ENCODE results near the gene LITAF. TPM values are rescaled to one million over a fixed set of nuclear protein-coding genes. Genes with fewer than 3 reads are reported as not detected.

LITAF gene
- total RNA-seq, 5 donors from 2014 or later (not counting 1 experiment from before 2014, with no cell fraction given), result 150 to 256 (median 161) TPM

DNA sequence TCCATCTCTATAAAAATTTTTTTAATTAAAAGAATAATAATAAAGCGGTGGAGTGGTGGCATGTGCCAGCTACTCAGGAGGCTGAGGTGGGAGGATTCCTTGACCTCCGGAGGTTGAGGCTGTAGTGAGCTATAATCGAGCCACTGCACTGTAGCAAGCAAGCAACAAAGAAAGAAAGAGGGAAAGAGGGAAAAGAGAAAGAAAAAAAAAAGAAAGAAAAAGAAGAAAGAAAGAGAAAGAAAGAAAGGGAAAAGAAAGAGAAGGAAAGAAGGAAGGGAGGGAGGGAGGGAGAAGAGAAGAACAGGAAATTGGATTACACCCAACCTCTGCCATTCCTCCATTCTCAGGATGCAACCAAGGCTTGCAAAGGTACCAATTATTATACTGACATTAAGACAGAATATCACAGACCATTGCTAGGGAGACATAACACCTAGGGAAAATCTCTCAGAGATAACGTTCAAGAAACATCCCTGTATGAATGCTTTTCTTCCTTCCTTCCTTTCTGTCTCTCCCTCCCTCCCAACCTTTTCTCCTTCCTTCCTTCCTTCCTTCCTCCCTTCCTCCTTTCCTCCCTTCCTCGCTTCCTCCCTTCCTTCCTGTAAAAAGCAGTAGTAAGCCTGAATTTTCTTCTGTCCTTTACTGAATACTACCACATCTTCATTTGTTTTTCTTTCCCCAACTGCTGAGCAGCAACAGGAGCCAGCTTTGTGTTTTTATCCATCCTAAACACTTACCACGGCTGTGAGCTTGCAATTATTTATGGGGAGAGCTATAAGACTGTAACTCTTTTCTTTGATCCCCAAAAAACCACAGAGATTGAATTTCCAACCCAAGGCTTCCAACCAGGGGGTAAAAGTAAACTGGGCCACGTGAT, 1.8 kb upstream of the LITAF start:
- H3K27me3 Mint-ChIP-seq, result no peaks in the 10 kb centered on the region
- no peaks in the 10 kb centered on the region for H3K36me3 Mint-ChIP-seq
- H3K27me3 ChIP-seq (replicated peaks in 1 of 2; ENCODE audit: control insufficient read depth in 2 of 2, extremely low read depth in 1 of 2, insufficient read depth in 2 of 2, low read length in 1 of 2), result no peaks in the 10 kb centered on the region
- H3K9me3 ChIP-seq, result no peaks in the 10 kb centered on the region
- ChIA-PET CTCF (interaction anchor here (0.6 to 1.2 kb wide), 6 partner anchors 14 to 494 kb away, joined by 3 to 6 read pairs (median 4); no protein-coding TSS in a partner anchor), POLR2A (interaction anchor here (0.6 to 0.8 kb wide), 4 partner anchors 16 to 52 kb away, joined by 3 to 8 read pairs (median 4); no protein-coding TSS in a partner anchor)
- H3K4me3 Mint-ChIP-seq, result peak overlapping the region in 2 of 3 donors; percentile 41 to 91
- H3K4me3 ChIP-seq (ENCODE audit: control insufficient read depth in 1 of 2, extremely low read depth in 1 of 2, low read length in 1 of 2), result no peak overlapping the region
- H3K27ac Mint-ChIP-seq, result peak overlapping the region; percentile 82 to 94
- ATAC-seq (replicated peaks in 1 of 4) (no peak), DNase-seq (no peak)
- peak overlapping the region; percentile 17 for H3K27ac ChIP-seq (ENCODE audit: low read length)
- peaks cover 23 to 32% (median 32%) of the 10 kb centered on the region in 3 donors for H3K4me1 Mint-ChIP-seq
- peaks cover 14 to 26% of the 10 kb centered on the region in 2 experiments for H3K4me1 ChIP-seq (ENCODE audit: control insufficient read depth in 1 of 2, extremely low read depth in 1 of 2, insufficient read depth in 2 of 2, low read length in 2 of 2)
- 79% methylated on average over 4 of the region's 7 CpGs for WGBS (ENCODE audit: insufficient coverage)
- H3K9me3 Mint-ChIP-seq, result no peaks in the 10 kb centered on the region
- no peaks in the 10 kb centered on the region for H3K36me3 ChIP-seq (ENCODE audit: control insufficient read depth in 2 of 2, extremely low read depth in 1 of 2, insufficient read depth in 1 of 2, low read length in 1 of 2)

DNA sequence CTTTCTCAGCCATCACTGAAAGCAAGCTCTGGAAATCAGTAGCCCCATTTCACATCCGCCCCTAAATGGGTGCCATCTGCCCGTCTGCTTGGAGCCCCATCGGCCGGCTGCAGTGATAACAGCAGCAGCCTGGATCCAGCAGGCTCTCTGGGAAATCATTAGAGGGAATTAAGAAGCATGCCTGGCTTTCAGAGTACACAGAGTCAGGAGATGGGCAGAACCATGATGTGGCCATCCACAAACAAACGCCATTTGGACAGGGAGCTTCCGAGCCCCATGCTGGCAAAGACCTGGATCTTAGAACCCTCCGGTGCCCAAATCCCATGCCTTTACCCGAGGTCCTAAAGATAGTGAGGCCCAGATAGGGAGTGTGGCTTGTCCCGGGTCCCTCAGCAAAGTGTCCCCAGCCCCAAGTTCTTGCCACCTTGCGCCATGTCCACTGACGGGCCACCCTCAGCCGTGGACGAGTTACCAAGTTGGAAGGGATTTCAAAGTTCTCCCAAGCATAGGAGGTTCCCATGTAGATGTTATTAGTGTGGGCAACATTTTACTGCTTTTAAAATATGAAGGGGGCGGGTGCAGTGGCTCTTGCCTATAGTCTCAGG, 1.0 kb upstream of the LITAF start:
- H3K27ac ChIP-seq (ENCODE audit: low read length), result peak overlapping the region; percentile 69
- POLR2A ChIA-PET, result interaction anchor here (0.6 to 0.8 kb wide), 3 partner anchors 24 to 51 kb away, joined by 3 to 4 read pairs (median 4); no protein-coding TSS in a partner anchor
- peaks cover 0 to 4% of the 10 kb centered on the region in 2 donors for H3K36me3 ChIP-seq (ENCODE audit: control insufficient read depth in 2 of 2, extremely low read depth in 1 of 2, insufficient read depth in 1 of 2, low read length in 1 of 2)
- Mint-ChIP-seq H3K27me3 (no peaks in the 10 kb centered on the region), H3K4me1 (peaks cover 30 to 39% (median 38%) of the 10 kb centered on the region in 3 donors), H3K27ac (peak overlapping the region; percentile 91 to 94), H3K4me3 (peak overlapping the region; percentile 85 to 91 (median 90)), H3K36me3 (peaks cover 3% of the 10 kb centered on the region), H3K9me3 (no peaks in the 10 kb centered on the region)
- DNase-seq, result no peak
- peak overlapping the region; percentile 57 to 63 for H3K4me3 ChIP-seq (ENCODE audit: control insufficient read depth in 1 of 2, extremely low read depth in 1 of 2, low read length in 1 of 2)
- H3K9me3 ChIP-seq, result no peaks in the 10 kb centered on the region
- H3K4me1 ChIP-seq (ENCODE audit: control insufficient read depth in 1 of 2, extremely low read depth in 1 of 2, insufficient read depth in 2 of 2, low read length in 2 of 2), result peaks cover 22 to 33% of the 10 kb centered on the region in 2 experiments
- CTCF ChIA-PET, result interaction anchor here (0.6 to 1.5 kb wide), 6 partner anchors 15 to 493 kb away, joined by 3 to 8 read pairs (median 4); no protein-coding TSS in a partner anchor
- no peak for ATAC-seq (replicated peaks in 1 of 4)
- H3K27me3 ChIP-seq (replicated peaks in 1 of 2; ENCODE audit: control insufficient read depth in 2 of 2, extremely low read depth in 1 of 2, insufficient read depth in 2 of 2, low read length in 1 of 2), result no peaks in the 10 kb centered on the region
- 91% methylated on average over 9 of the region's 14 CpGs for WGBS (ENCODE audit: insufficient coverage)

DNA sequence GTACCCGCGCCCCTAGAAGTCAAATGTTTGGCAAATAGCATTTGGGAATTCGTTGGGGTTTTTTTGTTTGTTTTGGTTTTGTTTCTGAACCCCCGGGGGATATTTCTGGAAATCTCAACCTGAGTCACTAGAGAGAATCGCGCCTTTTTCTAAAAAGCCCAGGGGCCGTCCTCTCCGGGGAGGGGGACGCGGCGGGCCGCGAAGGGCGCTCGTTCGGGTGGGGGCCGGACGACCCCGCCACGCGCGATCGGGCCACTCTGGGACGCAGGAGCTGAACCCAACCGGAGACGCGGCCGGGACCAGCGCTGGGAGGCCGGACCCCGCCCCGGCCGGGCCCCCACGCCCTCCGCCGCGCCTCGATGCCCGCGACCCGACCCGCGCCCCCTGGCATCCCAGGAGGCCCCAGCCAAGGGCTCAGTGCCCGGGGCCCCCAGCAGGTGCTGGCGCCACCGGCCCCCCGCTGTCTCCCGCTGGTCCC, 302 bp downstream of the LITAF start:
- H3K4me3 ChIP-seq (ENCODE audit: control insufficient read depth in 1 of 2, extremely low read depth in 1 of 2, low read length in 1 of 2), result peak overlapping the region; percentile 84 to 89
- DNase-seq, result peak in 1 of 35 experiments; percentile 40
- H3K36me3 ChIP-seq (ENCODE audit: control insufficient read depth in 2 of 2, extremely low read depth in 1 of 2, insufficient read depth in 1 of 2, low read length in 1 of 2), result peaks cover 0 to 4% of the 10 kb centered on the region in 2 donors
- peak overlapping the region; percentile 86 for H3K27ac ChIP-seq (ENCODE audit: low read length)
- no peaks in the 10 kb centered on the region for H3K27me3 ChIP-seq (replicated peaks in 1 of 2; ENCODE audit: control insufficient read depth in 2 of 2, extremely low read depth in 1 of 2, insufficient read depth in 2 of 2, low read length in 1 of 2)
- H3K9me3 Mint-ChIP-seq, result no peaks in the 10 kb centered on the region
- peaks cover 3% of the 10 kb centered on the region for H3K36me3 Mint-ChIP-seq
- peaks cover 35 to 41% of the 10 kb centered on the region in 2 experiments for H3K4me1 ChIP-seq (ENCODE audit: control insufficient read depth in 1 of 2, extremely low read depth in 1 of 2, insufficient read depth in 2 of 2, low read length in 2 of 2)
- CTCF ChIA-PET, result interaction anchor here (0.5 to 1.5 kb wide), 5 partner anchors 22 to 494 kb away, joined by 3 to 8 read pairs (median 4); no protein-coding TSS in a partner anchor
- H3K27ac Mint-ChIP-seq, result peak overlapping the region; percentile 95 to 97
- H3K9me3 ChIP-seq, result no peaks in the 10 kb centered on the region
- under 1% methylated on average over 47 of the region's 48 CpGs for WGBS (ENCODE audit: insufficient coverage)
- POLR2A ChIA-PET, result interaction anchor here (0.6 to 0.8 kb wide), 4 partner anchors 9 to 492 kb away, joined by 3 to 9 read pairs (median 6); no protein-coding TSS in a partner anchor
- peak overlapping the region; percentile 91 to 96 (median 93) for H3K4me3 Mint-ChIP-seq
- H3K4me1 Mint-ChIP-seq, result peaks cover 42 to 51% (median 51%) of the 10 kb centered on the region in 3 donors
- ATAC-seq (replicated peaks in 1 of 4), result peak in 2 of 4 experiments; percentile 7
- H3K27me3 Mint-ChIP-seq, result no peaks in the 10 kb centered on the region

DNA sequence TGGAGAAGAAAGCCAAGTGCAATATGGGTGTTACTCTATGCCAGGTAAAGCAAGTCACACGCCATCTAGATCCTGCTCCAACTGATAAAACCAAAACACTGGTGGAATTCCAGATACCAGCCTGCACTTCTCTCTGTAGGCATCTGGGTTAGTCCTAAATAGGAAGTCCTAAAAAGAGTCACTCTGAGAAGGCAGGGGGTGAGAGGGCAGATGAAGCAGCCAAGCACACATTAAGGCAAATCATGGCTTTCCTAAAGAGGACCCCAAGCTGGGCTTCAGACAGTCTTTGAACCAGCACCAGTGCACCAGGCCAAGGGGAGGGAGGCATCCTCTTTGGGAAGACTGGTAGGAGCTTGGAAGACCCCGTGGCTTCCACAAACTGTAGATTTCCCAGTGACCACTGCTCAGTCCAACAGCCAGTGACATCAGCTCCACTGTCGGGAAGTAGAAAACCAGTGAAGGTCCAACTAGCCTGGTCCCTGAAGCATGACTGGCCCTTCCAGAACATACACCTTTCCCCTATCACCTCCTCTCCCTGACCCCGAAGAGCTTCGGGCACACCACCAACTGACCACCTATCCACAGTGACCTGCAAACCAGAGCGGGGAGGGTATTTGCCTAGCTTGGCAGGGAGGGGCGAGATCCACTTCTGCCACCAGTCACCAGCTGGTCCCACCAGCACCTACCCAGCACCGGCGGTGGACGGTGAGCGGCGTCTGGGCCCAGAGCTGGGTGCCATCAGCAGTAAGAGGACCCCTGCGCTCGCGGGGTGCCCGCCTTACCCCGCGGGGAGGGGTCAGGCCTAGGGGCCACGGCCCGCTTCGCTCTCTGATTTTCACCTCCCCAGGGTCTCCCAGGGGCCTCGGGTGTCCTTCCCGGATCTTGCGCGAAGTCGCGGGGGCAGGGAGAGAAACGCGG, 1.0 kb downstream of the LITAF start:
- Mint-ChIP-seq H3K9me3 (no peaks in the 10 kb centered on the region), H3K27me3 (no peaks in the 10 kb centered on the region), H3K36me3 (peaks cover 5% of the 10 kb centered on the region), H3K4me3 (peak overlapping the region; percentile 90 to 96 (median 93)), H3K4me1 (peaks cover 49 to 58% (median 58%) of the 10 kb centered on the region in 3 donors), H3K27ac (peak overlapping the region; percentile 95 to 97)
- ChIA-PET POLR2A (interaction anchor here (0.9 kb wide), 2 partner anchors 25 to 31 kb away, joined by 3 to 5 read pairs; no protein-coding TSS in a partner anchor), CTCF (interaction anchor here (0.5 to 1.9 kb wide), 3 partner anchors 54 to 495 kb away, joined by 3 to 7 read pairs (median 4); no protein-coding TSS in a partner anchor)
- peaks cover 0 to 4% of the 10 kb centered on the region in 2 donors for H3K36me3 ChIP-seq (ENCODE audit: control insufficient read depth in 2 of 2, extremely low read depth in 1 of 2, insufficient read depth in 1 of 2, low read length in 1 of 2)
- no peaks in the 10 kb centered on the region for H3K9me3 ChIP-seq
- H3K27me3 ChIP-seq (replicated peaks in 1 of 2; ENCODE audit: control insufficient read depth in 2 of 2, extremely low read depth in 1 of 2, insufficient read depth in 2 of 2, low read length in 1 of 2), result no peaks in the 10 kb centered on the region
- peak overlapping the region; percentile 84 to 89 for H3K4me3 ChIP-seq (ENCODE audit: control insufficient read depth in 1 of 2, extremely low read depth in 1 of 2, low read length in 1 of 2)
- peak in 14 of 35 experiments; percentile 22 to 55 (median 34) for DNase-seq
- peak in 3 of 4 experiments; percentile 9 to 16 (median 11) for ATAC-seq (replicated peaks in 1 of 4)
- peaks cover 41 to 48% of the 10 kb centered on the region in 2 experiments for H3K4me1 ChIP-seq (ENCODE audit: control insufficient read depth in 1 of 2, extremely low read depth in 1 of 2, insufficient read depth in 2 of 2, low read length in 2 of 2)
- H3K27ac ChIP-seq (ENCODE audit: low read length), result peak overlapping the region; percentile 86
- WGBS (ENCODE audit: insufficient coverage), result 18% methylated on average over 19 of the region's 29 CpGs

DNA sequence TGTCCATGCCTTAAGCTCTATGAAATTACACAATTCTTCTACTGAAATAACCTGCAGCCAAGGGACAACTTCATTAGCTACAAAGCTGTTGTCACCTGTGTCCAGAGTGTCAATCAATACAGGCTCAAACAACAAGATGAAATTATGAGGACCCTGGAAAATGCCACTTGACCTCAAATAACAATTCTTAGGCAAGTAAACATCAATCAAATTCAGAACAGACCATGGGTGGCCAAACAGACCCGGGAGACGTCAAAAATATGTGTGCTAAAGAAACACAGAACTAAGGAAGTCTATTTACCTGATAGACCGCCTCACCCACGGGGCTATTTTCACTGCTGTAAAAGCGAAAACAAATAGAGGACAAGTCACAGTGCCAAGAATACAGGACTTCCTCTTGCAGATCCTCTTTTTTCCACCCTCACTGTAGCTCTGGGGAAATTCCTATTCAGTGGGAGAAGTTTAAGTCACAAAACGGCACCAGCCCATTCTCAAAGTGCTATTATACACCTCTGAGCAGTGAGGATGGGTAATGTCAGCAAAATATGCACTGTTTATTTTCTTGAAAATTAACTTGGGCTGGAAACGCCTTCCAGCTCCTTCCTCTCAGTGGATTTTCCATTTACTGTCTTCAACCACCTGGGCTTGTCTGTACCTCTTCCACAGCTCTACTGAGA, 2.7 kb downstream of the LITAF start:
- Mint-ChIP-seq H3K27me3 (no peaks in the 10 kb centered on the region), H3K4me3 (peak overlapping the region; percentile 90 to 96 (median 93)), H3K9me3 (no peaks in the 10 kb centered on the region), H3K27ac (peak overlapping the region; percentile 95 to 97), H3K36me3 (peaks cover 9% of the 10 kb centered on the region), H3K4me1 (peaks cover 60 to 72% (median 62%) of the 10 kb centered on the region in 3 donors)
- Histone ChIP-seq H3K4me1 (ENCODE audit: control insufficient read depth in 1 of 2, extremely low read depth in 1 of 2, insufficient read depth in 2 of 2, low read length in 2 of 2) (peaks cover 41 to 59% of the 10 kb centered on the region in 2 experiments), H3K36me3 (ENCODE audit: control insufficient read depth in 2 of 2, extremely low read depth in 1 of 2, insufficient read depth in 1 of 2, low read length in 1 of 2) (peaks cover 0 to 4% of the 10 kb centered on the region in 2 donors), H3K4me3 (ENCODE audit: control insufficient read depth in 1 of 2, extremely low read depth in 1 of 2, low read length in 1 of 2) (peak overlapping the region; percentile 27 to 84), H3K27ac (ENCODE audit: low read length) (peak overlapping the region; percentile 86), H3K27me3 (replicated peaks in 1 of 2; ENCODE audit: control insufficient read depth in 2 of 2, extremely low read depth in 1 of 2, insufficient read depth in 2 of 2, low read length in 1 of 2) (no peaks in the 10 kb centered on the region), H3K9me3 (no peaks in the 10 kb centered on the region)
- POLR2A ChIA-PET, result interaction anchor here (0.5 to 2.3 kb wide), 6 partner anchors 12 to 50 kb away, joined by 3 to 15 read pairs (median 4); no protein-coding TSS in a partner anchor
- no peak for ATAC-seq (replicated peaks in 1 of 4)
- CTCF ChIA-PET, result interaction anchor here (0.5 to 1.9 kb wide), 14 partner anchors 9 to 157 kb away, joined by 3 to 7 read pairs (median 5); no protein-coding TSS in a partner anchor
- peak in 3 of 35 experiments; percentile 21 to 52 (median 35) for DNase-seq
- 9% methylated on average over 1 of the region's 7 CpGs for WGBS (ENCODE audit: insufficient coverage)
